ENCODE data around the gene TIAM2.

GRCh38 chr6:155187994-155188706 is 193.0 kb downstream of the TIAM2 start:
- no peak for TF ChIP-seq CTCF (conservative IDR thresholded peaks at IDR 0.05; ENCODE audit: low read length)
- TF ChIP-seq EZH2phosphoT487 (IDR thresholded peaks at IDR 0.05; ENCODE audit: borderline replicate concordance, low read depth, low read length): no peak
